ENCODE results near the gene SNRPA. TPM values are rescaled to one million over a fixed set of nuclear protein-coding genes. Genes with fewer than 3 reads are reported as not detected.

SNRPA gene
- total RNA-seq, 1 donor, result 20.6 TPM

- H3K27ac ChIP-seq (ENCODE audit: low read depth, low read length), result peak overlapping the region; percentile 41
- H3K79me2 ChIP-seq (ENCODE audit: insufficient read depth, low read length), result peaks cover 95% of the 10 kb centered on the region
- peaks cover 47% of the 10 kb centered on the region for H3K4me1 ChIP-seq (ENCODE audit: insufficient read depth, low read length)
- peaks cover 93% of the 10 kb centered on the region for H4K20me1 ChIP-seq (ENCODE audit: insufficient read depth, low read length)
- H3K36me3 ChIP-seq (ENCODE audit: insufficient read depth, low read length), result peaks cover 56% of the 10 kb centered on the region
- H3K4me3 ChIP-seq (ENCODE audit: insufficient read depth, low read length), result no peak overlapping the region
- no peak overlapping the region for H3K4me2 ChIP-seq (ENCODE audit: insufficient read depth, low read length)
- H3K9me3 ChIP-seq (ENCODE audit: low read depth, low read length), result no peaks in the 10 kb centered on the region
- H2AFZ ChIP-seq (ENCODE audit: low read length), result no peak overlapping the region
- TF ChIP-seq CTCF (IDR thresholded peaks at IDR 0.05; ENCODE audit: extremely low read depth, low read depth, low read length), result no peak
- no peaks in the 10 kb centered on the region for H3K27me3 ChIP-seq (ENCODE audit: insufficient read depth, low read length)
- peak; percentile 53 for DNase-seq (ENCODE audit: insufficient read length, low spot score, missing footprints)
Measured at GRCh38 chr19:40803857-40804782, 53.1 kb downstream of the SNRPA start.

GRCh38 chr19:40804783-40805242 lies 53.8 kb downstream of the SNRPA start:
- Histone ChIP-seq H3K4me3 (ENCODE audit: insufficient read depth, low read length) (no peak overlapping the region), H3K4me1 (ENCODE audit: insufficient read depth, low read length) (peaks cover 47% of the 10 kb centered on the region), H2AFZ (ENCODE audit: low read length) (no peak overlapping the region), H3K36me3 (ENCODE audit: insufficient read depth, low read length) (peaks cover 63% of the 10 kb centered on the region), H4K20me1 (ENCODE audit: insufficient read depth, low read length) (peaks cover 97% of the 10 kb centered on the region), H3K79me2 (ENCODE audit: insufficient read depth, low read length) (peaks cover 95% of the 10 kb centered on the region), H3K27ac (ENCODE audit: low read depth, low read length) (no peak overlapping the region), H3K9me3 (ENCODE audit: low read depth, low read length) (no peaks in the 10 kb centered on the region), H3K4me2 (ENCODE audit: insufficient read depth, low read length) (no peak overlapping the region), H3K27me3 (ENCODE audit: insufficient read depth, low read length) (no peaks in the 10 kb centered on the region)
- peak; percentile 14 for TF ChIP-seq CTCF (IDR thresholded peaks at IDR 0.05; ENCODE audit: extremely low read depth, low read depth, low read length)
- peak; percentile 68 for DNase-seq (ENCODE audit: insufficient read length, low spot score, missing footprints)

GRCh38 chr19:40805258-40805868 lies 54.4 kb downstream of the SNRPA start:
- Histone ChIP-seq H3K4me2 (ENCODE audit: insufficient read depth, low read length) (no peak overlapping the region), H3K9me3 (ENCODE audit: low read depth, low read length) (no peaks in the 10 kb centered on the region), H3K4me3 (ENCODE audit: insufficient read depth, low read length) (no peak overlapping the region), H2AFZ (ENCODE audit: low read length) (no peak overlapping the region), H3K27ac (ENCODE audit: low read depth, low read length) (peak overlapping the region; percentile 69), H3K79me2 (ENCODE audit: insufficient read depth, low read length) (peaks cover 90% of the 10 kb centered on the region), H3K27me3 (ENCODE audit: insufficient read depth, low read length) (no peaks in the 10 kb centered on the region), H3K36me3 (ENCODE audit: insufficient read depth, low read length) (peaks cover 63% of the 10 kb centered on the region), H3K4me1 (ENCODE audit: insufficient read depth, low read length) (peaks cover 44% of the 10 kb centered on the region), H4K20me1 (ENCODE audit: insufficient read depth, low read length) (peaks cover 95% of the 10 kb centered on the region)
- DNase-seq (ENCODE audit: insufficient read length, low spot score, missing footprints), result peak; percentile 36
- TF ChIP-seq CTCF (IDR thresholded peaks at IDR 0.05; ENCODE audit: extremely low read depth, low read depth, low read length), result no peak
